K562 (cell line): ENCODE measurements around the gene PRTN3. TPM values are rescaled to one million over a fixed set of nuclear protein-coding genes. Genes with fewer than 3 reads are reported as not detected.

ENCODE experiments used
- ATF2 ChIP-seq: sonication (generic); formaldehyde crosslinking; IDR thresholded peaks from 2 replicates; pipeline ENCODE4 v1.8.1; 2022; ENCODE audit warnings: missing genetic modification reagents
- REST ChIP-seq, 2 experiments: fragments of 450-650 bp; formaldehyde crosslinking in 1 of 2; IDR thresholded peaks; 2 replicates each; pipeline versions ENCODE4 v1.4.0 to v1.6.1; 2014 to 2020; ENCODE audit warnings: mild to moderate bottlenecking in 2 of 2, borderline replicate concordance in 1 of 2, low read depth in 1 of 2
- SREBF1 ChIP-seq: fragments of 150-350 bp; IDR thresholded peaks from 2 replicates; pipeline ENCODE4 v1.6.1; 2014; ENCODE audit warnings: antibody characterized with exemption, low read depth, low read length, borderline replicate concordance
- TBP ChIP-seq: optimal IDR thresholded peaks from 2 replicates; pipeline ENCODE3; 2011; ENCODE audit warnings: low read depth, low read length, improper control_type of control experiment
- polyA plus RNA-seq, 8 experiments: library from polyadenylated mRNA; depleted of rRNA in 4 of 8; stranded (reverse) in 5 of 8; unstranded in 3 of 8; fragments of >200 nt; fragmentation: Nextera tagmentation in 2 of 8; fragmentation: Illumina TruSeq in 1 of 8; extraction: Ambion mirVana in 2 of 8; extraction: Trizol in 1 of 8; gene quantifications; 2 replicates each; pipeline versions ENCODE4 v1.2.1 to v1.2.3, GENCODE V29; 2011 to 2014; ENCODE audit warnings: inconsistent platforms in 1 of 8, missing spikeins in 1 of 8
- total RNA-seq, 7 experiments: library from RNA; depleted of rRNA in 6 of 7; stranded (reverse); fragments of >200 nt in 6 of 7; fragmentation: Illumina TruSeq in 2 of 7; extraction: Trizol in 2 of 7; gene quantifications; 2 replicates each; pipeline versions ENCODE4 v1.2.1 to v1.2.3, GENCODE V29; 2011 to 2021; ENCODE audit warnings: low replicate concordance in 1 of 7

Gene PRTN3
- total and polyA plus RNA-seq, 9 of the 15 experiments (the other 6 are each of a cell fraction or from before 2014, with no cell fraction given), result 0.14 to 0.86 (median 0.43) TPM; not detected in 3

- TF ChIP-seq REST (IDR thresholded peaks at IDR 0.05; ENCODE audit: borderline replicate concordance) (no peak), REST (CRISPR knock-in tag; IDR thresholded peaks at IDR 0.05; ENCODE audit: low read depth) (no peak), SREBF1 (no peak), TBP (no peak), ATF2 (CRISPR knock-in tag) (no peak)
These were observed 32.8 kb downstream of the PRTN3 start (continued) for GRCh38 chr19:873561-874041.
